Ishikawa (cell line): ENCODE results near the gene EBF4.

Experiments used
- CEBPB ChIP-seq: IDR thresholded peaks from 2 replicates; pipeline ENCODE4 v1.6.1; 2012
- EP300 ChIP-seq: IDR thresholded peaks from 2 replicates; pipeline ENCODE4 v1.6.1; 2012; ENCODE audit warnings: borderline replicate concordance
- FOXM1 ChIP-seq: IDR thresholded peaks from 2 replicates; pipeline ENCODE4 v1.6.1; 2012; ENCODE audit warnings: low read depth, borderline replicate concordance
- RAD21 ChIP-seq: IDR thresholded peaks from 2 replicates; pipeline ENCODE4 v1.6.1; 2012; ENCODE audit warnings: low read depth
- TAF1 ChIP-seq: IDR thresholded peaks from 2 replicates; pipeline ENCODE4 v1.6.1; 2012; ENCODE audit warnings: low read depth, mild to moderate bottlenecking
- YY1 ChIP-seq: IDR thresholded peaks from 2 replicates; pipeline ENCODE4 v1.6.1; 2012; ENCODE audit warnings: low read depth

- no peak for TF ChIP-seq RAD21
- TF ChIP-seq FOXM1 = no peak
- TF ChIP-seq CEBPB = no peak
- no peak for TF ChIP-seq YY1
- TF ChIP-seq TAF1 = no peak
- TF ChIP-seq EP300 = no peak
These were observed 1.9 kb downstream of the EBF4 start for GRCh38 chr20:2694519-2694918.
